Spleen (tissue), 7 donors: ENCODE data around the gene DNAH10.

Experiments
- CTCF ChIP-seq, 11 experiments: fragments of 200-600 bp in 7 of 11; fragments of 450-650 bp in 4 of 11; sonication (generic) in 4 of 11; IDR thresholded peaks in 8 of 11; conservative IDR thresholded peaks in 3 of 11; 1 replicate in 7 of 11; 2 replicates in 4 of 11; pipeline versions ENCODE4 v1.4.0 to v1.8.0; 2016 to 2021; ENCODE audit warnings: antibody characterized with exemption in 11 of 11, inconsistent platforms in 4 of 11, mild to moderate bottlenecking in 1 of 11
- POLR2A ChIP-seq, 3 donors: fragments of 450-650 bp; IDR thresholded peaks; one replicate each; pipeline ENCODE4 v1.5.1; 2017; ENCODE audit warnings: antibody characterized with exemption in 3 of 3, mild to moderate bottlenecking in 1 of 3
- POLR2AphosphoS5 ChIP-seq, 3 donors: sonication (generic); formaldehyde crosslinking; IDR thresholded peaks; one replicate each; pipeline ENCODE4 v1.5.1; 2017; ENCODE audit warnings: antibody characterized with exemption in 3 of 3
- donor health status: DM: no; HTN: no; CAD: no; lungs with moderate emphysema.
- donor health status: DM: no; HTN: no; CAD: no.
- donor health status: DM: no; HTN: no; CAD: no.

- TF ChIP-seq POLR2A (IDR thresholded peaks at IDR 0.05) = no peak
- no peak for TF ChIP-seq CTCF (IDR thresholded peaks at IDR 0.05 in 8 of 11, conservative IDR thresholded peaks at IDR 0.05 in 3 of 11)
- no peak for TF ChIP-seq POLR2AphosphoS5 (IDR thresholded peaks at IDR 0.05)
Measured at GRCh38 chr12:123845881-123846280, 83.8 kb downstream of the DNAH10 start.
